HFFc6 (cell line): Measurements from ENCODE around the gene SPG11. TPM values are rescaled to one million over a fixed set of nuclear protein-coding genes. Genes with fewer than 3 reads are reported as not detected.
"Not testable (repeated sequence)": the region's sequence is repeated elsewhere in the genome, so short reads cannot be mapped to it uniquely, and the experiment has no call there.

ENCODE experiments used
- DNase-seq: peaks from one replicate; pipeline ENCODE4 v3.0.0-alpha.2; 2018
- H3K27ac Mint-ChIP-seq: 2 replicates; pipeline ENCODE4 v1.8.0; 2020; ENCODE audit warnings: mild to moderate bottlenecking, mixed read lengths
- H3K27me3 Mint-ChIP-seq: 2 replicates; pipeline ENCODE4 v1.8.0; 2021; ENCODE audit warnings: mild to moderate bottlenecking, moderate library complexity, mixed read lengths; ENCODE audit not compliant: insufficient read depth
- H3K36me3 Mint-ChIP-seq: 2 replicates; pipeline ENCODE4 v1.8.0; 2021; ENCODE audit warnings: low read depth, mixed read lengths
- H3K4me1 Mint-ChIP-seq: 2 replicates; pipeline ENCODE4 v1.8.0; 2020; ENCODE audit warnings: low read depth, mixed read lengths
- H3K4me3 Mint-ChIP-seq: 2 replicates; pipeline ENCODE4 v1.8.0; 2020; ENCODE audit warnings: mild to moderate bottlenecking, moderate library complexity, mixed read lengths
- H3K9me3 Mint-ChIP-seq: 2 replicates; pipeline ENCODE4 v1.8.0; 2020; ENCODE audit warnings: mild to moderate bottlenecking, mixed read lengths
- CTCF ChIP-seq: fragments of 200-600 bp; sonication (generic); IDR thresholded peaks from 2 replicates; pipeline ENCODE4 v1.5.0; 2021; ENCODE audit warnings: antibody characterized with exemption, mild to moderate bottlenecking
- total RNA-seq, 6 experiments: library from RNA; stranded (reverse); fragmentation: NEBNext Ultra II Directional; extraction: Animal tissue kit (Norgen Biotek cat#: 25700); gene quantifications; 2 replicates in 1 of 6; 3 replicates in 5 of 6; pipeline ENCODE4 v1.2.3, GENCODE V29; 2021

SPG11 gene
- total RNA-seq, 6 experiments from 2014 or later = 28.0 to 34.1 (median 31.2) TPM

GRCh38 chr15:44697014-44697413 is 33.6 kb upstream of the SPG11 start:
- Mint-ChIP-seq H3K4me3 (no peak overlapping the region), H3K4me1 (peaks cover 10% of the 10 kb centered on the region), H3K36me3 (no peaks in the 10 kb centered on the region), H3K27me3 (peaks cover 16% of the 10 kb centered on the region), H3K9me3 (no peaks in the 10 kb centered on the region), H3K27ac (no peak overlapping the region)
- no peak for TF ChIP-seq CTCF
- DNase-seq = no peak

DNA sequence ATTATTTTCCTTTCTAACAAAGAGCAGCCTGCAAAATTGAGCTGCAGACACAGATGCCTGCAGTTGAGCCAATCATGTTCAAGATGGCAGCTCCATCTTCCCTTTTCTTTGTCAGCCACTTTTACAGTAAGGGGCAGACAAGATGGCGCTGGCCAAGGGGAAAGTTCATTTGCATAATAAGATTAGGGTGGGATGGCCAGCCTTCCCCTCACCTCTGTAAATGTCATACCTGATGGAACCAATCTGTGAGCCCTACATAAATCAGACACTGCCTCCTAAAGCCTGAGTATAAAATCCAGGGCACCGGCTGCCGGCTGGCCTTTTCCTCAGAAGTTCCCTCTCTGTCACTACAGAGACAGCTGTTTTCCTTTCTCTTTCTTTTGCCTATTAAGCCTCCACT is 31.8 kb upstream of the SPG11 start:
- Mint-ChIP-seq H3K4me1 (peaks cover 10% of the 10 kb centered on the region), H3K9me3 (no peaks in the 10 kb centered on the region), H3K27me3 (peaks cover 10% of the 10 kb centered on the region), H3K4me3 (no peak overlapping the region), H3K27ac (no peak overlapping the region), H3K36me3 (no peaks in the 10 kb centered on the region)
- no peak for TF ChIP-seq CTCF
- DNase-seq = no peak

- TF ChIP-seq CTCF = no peak
- Mint-ChIP-seq H3K4me3 (peak overlapping the region; percentile 36), H3K9me3 (peaks cover under 1% of the 10 kb centered on the region; the same call in 1 of the 2 replicates), H3K27ac (peak overlapping the region; percentile 46), H3K4me1 (peaks cover 10% of the 10 kb centered on the region), H3K27me3 (peaks cover 10% of the 10 kb centered on the region), H3K36me3 (no peaks in the 10 kb centered on the region)
- DNase-seq = peak; percentile 60
These were observed 31.0 kb upstream of the SPG11 start for GRCh38 chr15:44694416-44694815.

- H3K4me1 Mint-ChIP-seq = peaks cover 10% of the 10 kb centered on the region
- no peak for TF ChIP-seq CTCF
- DNase-seq = no peak
- H3K27ac Mint-ChIP-seq = no peak overlapping the region
- H3K27me3 Mint-ChIP-seq = peaks cover 12% of the 10 kb centered on the region
- H3K4me3 Mint-ChIP-seq = no peak overlapping the region
- H3K36me3 Mint-ChIP-seq = 0 out of 2 replicates have a peak, but pooled peaks cover 7% of the 10 kb centered on the region
- H3K9me3 Mint-ChIP-seq = peaks cover 15% of the 10 kb centered on the region; the same call in 1 of the 2 replicates
These were observed 29.2 kb upstream of the SPG11 start for GRCh38 chr15:44692659-44693058.

DNA sequence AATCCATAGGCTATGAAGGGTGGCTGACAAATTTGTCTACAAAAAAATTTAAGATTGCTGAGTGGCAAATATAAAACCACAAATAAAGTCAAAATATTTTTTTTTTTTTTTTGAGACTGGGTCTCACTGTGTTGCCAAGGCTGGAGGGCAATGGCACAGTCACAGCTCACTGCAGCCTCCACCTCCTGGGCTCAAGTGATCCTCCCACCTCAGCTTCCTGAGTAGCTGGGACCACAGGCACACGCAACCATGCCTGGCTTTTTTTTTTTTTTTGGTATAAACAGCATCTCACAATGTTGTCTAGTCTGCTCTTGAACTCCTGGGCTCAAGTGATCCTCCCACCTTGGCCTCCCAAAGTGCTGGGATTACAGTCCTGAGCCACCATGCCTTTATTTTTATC is 26.8 kb upstream of the SPG11 start:
- H3K4me1 Mint-ChIP-seq, DNase-seq, H3K4me3 Mint-ChIP-seq, H3K27ac Mint-ChIP-seq, H3K36me3 Mint-ChIP-seq: not testable (repeated sequence)
- peaks cover 16% of the 10 kb centered on the region for H3K27me3 Mint-ChIP-seq
- H3K9me3 Mint-ChIP-seq = peaks cover 17% of the 10 kb centered on the region; the same call in 1 of the 2 replicates

DNA sequence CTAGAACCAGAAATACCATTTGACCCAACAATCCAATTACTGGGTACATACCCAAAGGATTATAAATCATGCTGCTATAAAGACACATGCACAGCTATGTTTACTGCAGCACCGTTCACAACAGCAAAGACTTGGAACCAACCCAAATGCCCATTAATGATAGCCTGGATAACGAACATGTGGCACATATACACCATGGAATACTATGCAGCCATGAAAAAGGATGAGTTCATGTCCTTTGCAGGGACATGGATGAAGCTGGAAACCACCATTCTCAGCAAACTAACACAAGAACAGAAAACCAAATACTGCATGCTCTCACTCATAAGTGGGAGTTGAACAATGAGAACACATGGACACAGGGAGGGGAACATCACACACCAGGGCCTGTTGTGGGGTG is 25.9 kb upstream of the SPG11 start:
- H3K4me1 Mint-ChIP-seq, H3K27ac Mint-ChIP-seq, H3K4me3 Mint-ChIP-seq, H3K36me3 Mint-ChIP-seq, DNase-seq: not testable (repeated sequence)
- peaks cover 17% of the 10 kb centered on the region; the same call in 1 of the 2 replicates for H3K9me3 Mint-ChIP-seq
- H3K27me3 Mint-ChIP-seq = peaks cover 15% of the 10 kb centered on the region

DNA sequence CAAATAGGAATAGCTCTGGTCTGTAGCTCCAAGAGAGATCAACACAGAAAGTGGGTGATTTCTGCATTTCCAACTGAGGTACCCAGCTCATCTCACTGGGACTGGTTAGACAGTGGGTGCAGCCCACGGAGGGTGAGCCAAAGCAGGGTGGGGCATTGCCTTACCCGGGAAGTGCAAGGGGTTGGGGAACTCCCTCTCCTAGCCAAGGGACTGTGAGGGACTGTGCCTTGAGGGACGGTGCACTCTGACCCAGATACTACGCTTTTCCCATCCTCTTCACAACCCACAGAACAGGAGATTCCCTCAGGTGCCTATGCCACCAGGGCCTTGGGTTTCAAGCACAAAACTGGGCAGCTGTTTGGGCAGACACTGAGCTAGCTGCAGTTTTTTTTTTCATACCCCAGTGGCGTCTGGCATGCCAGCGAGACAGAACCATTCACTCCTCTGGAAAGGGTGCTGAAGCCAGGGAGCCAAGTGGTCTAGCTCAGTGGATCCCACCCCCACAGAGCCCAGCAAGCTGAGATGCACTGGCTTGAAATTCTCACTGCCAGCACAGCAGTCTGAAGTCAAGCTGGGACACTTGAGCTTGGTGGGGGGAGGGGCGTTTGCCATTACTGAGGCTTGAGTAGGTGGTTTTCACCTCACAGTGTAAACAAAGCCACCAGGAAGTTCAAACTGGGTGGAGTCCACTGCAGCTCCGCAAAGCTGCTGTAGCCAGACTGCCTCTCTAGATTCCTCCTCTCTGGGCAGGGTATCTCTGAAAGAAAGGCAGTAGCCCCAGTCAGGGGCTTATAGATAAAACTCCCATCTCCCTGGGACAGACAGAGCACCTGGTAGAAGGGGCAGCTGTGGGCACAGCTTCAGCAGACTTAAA is 19.6 kb upstream of the SPG11 start:
- DNase-seq, H3K4me1 Mint-ChIP-seq, H3K36me3 Mint-ChIP-seq, H3K9me3 Mint-ChIP-seq, H3K4me3 Mint-ChIP-seq, H3K27ac Mint-ChIP-seq: not testable (repeated sequence)
- peaks cover 37% of the 10 kb centered on the region for H3K27me3 Mint-ChIP-seq
